GM06990 (cell line): ENCODE measurements around the gene EXD2.
"Not testable (repeated sequence)": the region's sequence is repeated elsewhere in the genome, so short reads cannot be mapped to it uniquely, and the experiment has no call there.

Experiments used
- DNase-seq: peaks from one replicate; pipeline ENCODE4 v3.0.0-alpha.2; 2011; ENCODE audit not compliant: insufficient read length; ENCODE audit errors: extremely low read depth
- H3K27me3 ChIP-seq: replicated peaks from 2 replicates; pipeline ENCODE4 v1.6.0; 2011; ENCODE audit warnings: low read length; ENCODE audit not compliant: control insufficient read depth, insufficient read depth
- H3K36me3 ChIP-seq: 2 replicates; pipeline ENCODE4 v1.5.1; 2011; ENCODE audit warnings: low read length; ENCODE audit not compliant: control insufficient read depth, insufficient read depth
- H3K4me3 ChIP-seq: replicated peaks from 2 replicates; pipeline ENCODE4 v1.5.1; 2011; ENCODE audit warnings: low read depth, mild to moderate bottlenecking, control low read depth, low read length
- TF ChIP-seq, protein P1 (sequence below): IDR thresholded peaks from 2 replicates; pipeline ENCODE4 v1.5.1; 2011; ENCODE audit warnings: low read length, control low read depth, mild to moderate bottlenecking, inconsistent platforms; ENCODE audit not compliant: insufficient read depth, poor library complexity, severe bottlenecking

EXD2 gene

DNA sequence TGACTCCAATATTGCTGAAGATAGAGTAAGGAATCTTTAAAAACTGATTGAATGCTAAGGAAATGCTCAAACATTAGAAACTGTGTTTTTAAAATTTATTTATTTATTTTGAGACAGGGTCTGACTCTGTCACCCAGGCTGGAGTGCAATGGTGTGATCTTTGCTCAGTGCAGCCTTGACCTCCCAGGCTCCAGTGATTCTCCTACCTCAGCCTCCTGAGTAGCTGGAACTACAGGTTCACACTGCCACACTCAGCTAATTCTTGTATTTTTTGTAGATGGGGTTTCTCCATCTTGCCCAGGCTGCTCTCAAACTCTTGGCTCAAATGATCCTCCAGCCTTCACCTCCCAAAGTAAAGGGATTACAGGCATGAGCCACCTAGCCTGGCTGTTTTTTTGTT is 35.1 kb upstream of the EXD2 start:
- no peak for DNase-seq
- H3K4me3 ChIP-seq: no peak overlapping the region
- TF ChIP-seq, protein P1, sequence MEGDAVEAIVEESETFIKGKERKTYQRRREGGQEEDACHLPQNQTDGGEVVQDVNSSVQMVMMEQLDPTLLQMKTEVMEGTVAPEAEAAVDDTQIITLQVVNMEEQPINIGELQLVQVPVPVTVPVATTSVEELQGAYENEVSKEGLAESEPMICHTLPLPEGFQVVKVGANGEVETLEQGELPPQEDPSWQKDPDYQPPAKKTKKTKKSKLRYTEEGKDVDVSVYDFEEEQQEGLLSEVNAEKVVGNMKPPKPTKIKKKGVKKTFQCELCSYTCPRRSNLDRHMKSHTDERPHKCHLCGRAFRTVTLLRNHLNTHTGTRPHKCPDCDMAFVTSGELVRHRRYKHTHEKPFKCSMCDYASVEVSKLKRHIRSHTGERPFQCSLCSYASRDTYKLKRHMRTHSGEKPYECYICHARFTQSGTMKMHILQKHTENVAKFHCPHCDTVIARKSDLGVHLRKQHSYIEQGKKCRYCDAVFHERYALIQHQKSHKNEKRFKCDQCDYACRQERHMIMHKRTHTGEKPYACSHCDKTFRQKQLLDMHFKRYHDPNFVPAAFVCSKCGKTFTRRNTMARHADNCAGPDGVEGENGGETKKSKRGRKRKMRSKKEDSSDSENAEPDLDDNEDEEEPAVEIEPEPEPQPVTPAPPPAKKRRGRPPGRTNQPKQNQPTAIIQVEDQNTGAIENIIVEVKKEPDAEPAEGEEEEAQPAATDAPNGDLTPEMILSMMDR: no peak
- no peaks in the 10 kb centered on the region for H3K36me3 ChIP-seq
- H3K27me3 ChIP-seq: no peaks in the 10 kb centered on the region

DNA sequence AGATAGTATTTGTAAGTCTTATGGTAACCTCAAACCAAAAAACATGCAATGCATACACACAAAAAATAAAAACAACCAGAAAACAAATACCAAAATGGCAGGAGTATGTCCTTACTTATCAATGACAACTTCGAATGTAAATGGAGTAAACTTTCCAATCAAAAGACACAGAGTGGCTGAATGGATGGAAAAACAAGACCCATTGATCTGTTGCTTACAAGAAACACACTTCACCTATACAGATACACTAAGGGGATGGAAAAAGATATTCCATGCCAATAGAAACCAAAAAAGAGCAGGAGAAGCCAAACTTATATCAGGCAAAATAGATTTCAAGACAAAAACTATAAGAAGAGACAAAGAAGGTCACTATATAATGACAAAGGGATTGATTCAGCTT is 29.7 kb upstream of the EXD2 start:
- Histone ChIP-seq H3K36me3 (no peaks in the 10 kb centered on the region), H3K4me3 (no peak overlapping the region), H3K27me3 (no peaks in the 10 kb centered on the region)
- TF ChIP-seq, protein P1: no peak
- DNase-seq: no peak

DNA sequence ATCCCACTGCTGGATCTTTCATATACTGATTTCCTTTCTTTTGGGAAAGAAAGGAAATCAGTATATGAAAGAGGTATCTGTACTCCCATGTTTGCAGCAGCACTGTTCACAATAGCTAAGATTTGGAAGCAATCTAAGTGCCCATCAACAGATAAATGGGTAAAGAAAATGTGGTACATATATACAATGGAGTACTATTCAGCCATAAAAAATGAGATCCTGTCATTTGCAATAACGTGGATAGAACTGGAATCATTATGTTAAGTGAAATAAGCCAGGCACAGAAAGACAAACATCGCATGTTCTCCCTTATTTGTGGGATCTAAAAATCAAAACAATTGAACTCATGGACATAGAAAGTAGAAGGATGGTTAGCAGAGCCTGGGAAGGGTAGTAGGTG is 25.5 kb upstream of the EXD2 start:
- H3K4me3 ChIP-seq, DNase-seq, H3K27me3 ChIP-seq, H3K36me3 ChIP-seq: not testable (repeated sequence)

DNA sequence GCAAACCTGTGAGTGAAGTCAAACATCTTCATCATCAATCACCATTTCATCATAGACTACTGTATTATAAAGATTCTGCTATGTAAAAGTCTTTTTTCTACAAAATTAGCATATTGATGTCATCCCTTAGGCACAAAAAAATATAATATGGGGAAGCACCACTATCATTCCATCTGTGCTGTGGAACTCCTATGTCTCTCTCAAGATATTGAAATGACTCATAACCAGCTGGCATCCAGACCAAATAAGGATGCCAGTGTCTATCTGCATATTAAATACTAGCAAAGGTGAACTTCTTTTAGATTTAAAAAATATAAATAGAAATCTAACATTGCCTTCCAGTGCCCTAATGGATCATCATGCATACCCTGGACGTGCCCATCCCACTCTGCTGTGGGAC is 20.5 kb upstream of the EXD2 start:
- TF ChIP-seq, protein P1: no peak
- Histone ChIP-seq H3K4me3 (no peak overlapping the region), H3K36me3 (no peaks in the 10 kb centered on the region), H3K27me3 (no peaks in the 10 kb centered on the region)
- no peak for DNase-seq

DNA sequence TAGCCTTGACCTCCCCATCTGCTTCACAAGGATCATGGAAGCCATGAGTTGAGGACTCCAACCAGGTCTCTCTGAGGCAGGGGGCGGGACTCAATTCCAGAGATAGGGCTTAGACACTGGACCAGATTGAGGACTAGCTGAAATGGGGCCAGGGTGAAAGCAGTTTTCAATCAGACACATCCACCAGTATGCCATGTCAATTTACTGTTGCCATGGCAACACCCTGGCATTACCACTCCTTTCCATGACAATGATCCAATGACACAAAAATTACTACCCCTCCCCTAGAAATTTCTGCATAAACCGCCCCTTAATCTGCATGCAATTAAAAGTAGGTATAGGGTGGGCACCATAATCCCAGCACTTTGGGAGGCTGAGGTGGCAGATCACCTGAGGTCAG is 19.7 kb upstream of the EXD2 start:
- no peaks in the 10 kb centered on the region for H3K27me3 ChIP-seq

DNA sequence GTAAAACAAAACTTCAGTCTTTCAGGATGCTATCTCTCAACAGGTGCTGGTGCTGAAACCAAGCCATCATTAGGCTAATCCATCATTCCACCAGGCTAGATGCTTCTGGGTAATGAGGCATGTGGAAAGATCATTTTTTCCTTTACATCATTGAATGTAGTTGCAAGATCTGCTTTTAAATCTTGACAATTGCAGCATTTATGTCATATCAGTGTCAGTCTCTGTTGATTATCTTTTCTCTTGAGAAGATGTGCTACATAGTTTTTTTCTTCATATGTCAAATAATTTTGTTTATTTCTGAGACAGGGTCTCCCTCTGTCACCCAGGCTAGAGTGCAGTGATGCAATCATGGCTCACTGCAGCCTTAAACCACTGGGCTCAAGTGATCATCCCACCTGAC is 16.2 kb upstream of the EXD2 start:
- Histone ChIP-seq H3K36me3 (no peaks in the 10 kb centered on the region), H3K27me3 (no peaks in the 10 kb centered on the region), H3K4me3 (no peak overlapping the region)
- DNase-seq: no peak
- TF ChIP-seq, protein P1: no peak

More for the DNA sequence above, 19.7 kb upstream of the EXD2 start:
- H3K36me3 ChIP-seq: no peaks in the 10 kb centered on the region
- DNase-seq: no peak
- TF ChIP-seq, protein P1: no peak
- no peak overlapping the region for H3K4me3 ChIP-seq

DNA sequence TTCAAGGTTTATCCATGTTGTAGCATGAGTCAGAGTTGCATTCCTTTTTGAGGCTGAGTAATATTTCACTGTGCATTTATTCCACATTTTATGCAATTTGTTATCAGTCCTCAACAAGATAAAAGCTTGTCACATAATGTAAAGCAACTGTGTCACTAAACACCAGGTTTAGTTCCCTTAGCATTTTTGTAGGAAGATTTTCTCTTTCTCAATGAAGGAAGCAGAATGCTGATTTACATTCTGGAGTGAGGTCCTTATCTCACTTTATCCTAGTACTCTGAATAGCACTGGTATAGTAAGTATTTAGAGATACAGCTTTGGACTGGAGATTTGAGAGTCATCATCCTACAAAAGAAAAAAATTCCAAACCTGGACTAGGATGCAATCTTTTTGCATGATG is 9.8 kb upstream of the EXD2 start:
- Histone ChIP-seq H3K36me3 (no peaks in the 10 kb centered on the region), H3K4me3 (no peak overlapping the region), H3K27me3 (no peaks in the 10 kb centered on the region)
- TF ChIP-seq, protein P1: no peak
- DNase-seq: no peak

DNA sequence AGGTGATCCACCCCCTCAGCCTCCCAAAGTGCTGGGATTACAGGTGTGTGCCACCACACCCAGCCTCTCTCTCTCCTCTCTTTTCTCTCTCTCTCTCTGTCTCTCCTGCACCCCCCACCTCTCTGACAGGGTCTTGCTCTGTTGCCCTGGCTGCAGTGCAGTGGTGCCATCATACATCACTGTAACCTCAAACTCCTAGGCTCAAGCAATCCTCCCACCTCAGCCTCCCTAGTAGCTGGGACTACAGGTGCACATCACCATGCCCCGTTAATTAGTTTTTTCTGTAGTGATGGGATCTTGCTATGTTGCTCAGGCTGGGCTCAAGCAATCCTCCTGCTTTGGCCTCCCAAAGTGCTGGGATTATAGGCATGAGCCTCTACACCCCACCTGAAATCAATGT is 8.7 kb upstream of the EXD2 start:
- not testable (repeated sequence) for H3K4me3 ChIP-seq, H3K36me3 ChIP-seq, H3K27me3 ChIP-seq, DNase-seq
